Tibial nerve (tissue), 4 donors: ENCODE results near the gene PDE1C. TPM values are rescaled to one million over a fixed set of nuclear protein-coding genes. Genes with fewer than 3 reads are reported as not detected.

ENCODE experiments used
- DNase-seq, 2 donors: peaks; one replicate each; pipeline ENCODE4 v3.0.0-alpha.2; 2019; ENCODE audit warnings: low spot score in 2 of 2
- H3K27ac ChIP-seq, 4 donors: fragments of 200-600 bp; sonication (generic) in 3 of 4; one replicate each; pipeline ENCODE4 v1.5.1; 2017 to 2019; ENCODE audit warnings: mild to moderate bottlenecking in 1 of 4
- H3K27me3 ChIP-seq, 2 donors: fragments of 200-600 bp; sonication (generic) in 1 of 2; one replicate each; pipeline versions ENCODE4 v1.5.1 to v1.6.0; 2017 to 2019
- H3K36me3 ChIP-seq, 3 donors: fragments of 200-600 bp; sonication (generic); one replicate each; pipeline ENCODE4 v1.5.1; 2018 to 2019
- H3K4me1 ChIP-seq, 4 donors: fragments of 200-600 bp; sonication (generic) in 3 of 4; one replicate each; pipeline ENCODE4 v1.5.1; 2017 to 2019
- H3K4me3 ChIP-seq, 4 donors: fragments of 200-600 bp; sonication (generic) in 3 of 4; one replicate each; pipeline ENCODE4 v1.5.1; 2017 to 2019; ENCODE audit warnings: mild to moderate bottlenecking in 1 of 4, moderate library complexity in 1 of 4
- H3K9me3 ChIP-seq, 4 donors: fragments of 200-600 bp; sonication (generic) in 3 of 4; one replicate each; pipeline ENCODE4 v1.5.1; 2017 to 2019
- CTCF ChIP-seq, 5 experiments: fragments of 200-600 bp in 3 of 5; fragments of 450-650 bp in 2 of 5; sonication (generic) in 3 of 5; IDR thresholded peaks; one replicate each; pipeline ENCODE4 v1.5.1; 2016 to 2019; ENCODE audit warnings: antibody characterized with exemption in 5 of 5, mild to moderate bottlenecking in 3 of 5, moderate library complexity in 2 of 5
- EP300 ChIP-seq, 2 donors: sonication (generic); formaldehyde crosslinking; IDR thresholded peaks; one replicate each; pipeline ENCODE4 v1.6.1; 2017; ENCODE audit warnings: antibody characterized with exemption in 2 of 2, mild to moderate bottlenecking in 1 of 2
- POLR2A ChIP-seq, 2 donors: fragments of 450-650 bp; IDR thresholded peaks; one replicate each; pipeline ENCODE4 v1.6.1; 2017; ENCODE audit warnings: antibody characterized with exemption in 2 of 2, mild to moderate bottlenecking in 2 of 2, moderate library complexity in 2 of 2
- WGBS, 2 donors: methylation state at CpG; one replicate each; pipeline ENCODE4 v1.1.5; 2018; 5-methylcytosine and 5-hydroxymethylcytosine counted together
- total RNA-seq, 4 donors: library from RNA; depleted of rRNA; stranded (reverse); fragments of >200 nt; gene quantifications; one replicate each; pipeline ENCODE4 v1.1.0, GENCODE V29; 2016

The PDE1C gene
- total RNA-seq, 4 donors from 2014 or later, result 10.6 to 31.8 (median 20.7) TPM

- 87 to 90% methylated on average over 9 of the region's 9 CpGs for WGBS, 2 donors
- no peaks in the 10 kb centered on the region for H3K27me3 ChIP-seq
- no peak for DNase-seq
- H3K36me3 ChIP-seq, result peaks cover 0 to 7% (median 0%) of the 10 kb centered on the region in 3 donors
- no peaks in the 10 kb centered on the region for H3K9me3 ChIP-seq
- H3K27ac ChIP-seq, result no peak overlapping the region
- TF ChIP-seq POLR2A (IDR thresholded peaks at IDR 0.05), result no peak
- TF ChIP-seq EP300 (IDR thresholded peaks at IDR 0.05), result no peak
- no peak for TF ChIP-seq CTCF (IDR thresholded peaks at IDR 0.05)
- H3K4me3 ChIP-seq, result no peak overlapping the region
- peaks cover 0 to 15% (median 2%) of the 10 kb centered on the region in 4 donors for H3K4me1 ChIP-seq
These were observed 191.3 kb downstream of the PDE1C start for GRCh38 chr7:31878875-31879274.

GRCh38 chr7:31875424-31875823 lies 194.8 kb downstream of the PDE1C start:
- no peaks in the 10 kb centered on the region for H3K9me3 ChIP-seq
- 57 to 77% methylated on average over 2 of the region's 2 CpGs for WGBS, 2 donors
- TF ChIP-seq CTCF (IDR thresholded peaks at IDR 0.05) (no peak), EP300 (IDR thresholded peaks at IDR 0.05) (peak in 1 of 2 donors; percentile 28)

GRCh38 chr7:31874631-31875386 lies 195.4 kb downstream of the PDE1C start:
- H3K27me3 ChIP-seq, result no peaks in the 10 kb centered on the region
- 97% methylated on average over 4 of the region's 4 CpGs for WGBS, 2 donors
- H3K27ac ChIP-seq, result peak overlapping the region in 1 of 4 donors; percentile 47

More at GRCh38 chr7:31875424-31875823, 194.8 kb downstream of the PDE1C start:
- no peak overlapping the region for H3K4me3 ChIP-seq
- no peaks in the 10 kb centered on the region for H3K27me3 ChIP-seq
- H3K36me3 ChIP-seq, result peaks cover 0 to 26% (median 0%) of the 10 kb centered on the region in 3 donors
- DNase-seq, result peak in 1 of 2 donors; percentile 25
- H3K4me1 ChIP-seq, result no peaks in the 10 kb centered on the region
- peak overlapping the region in 1 of 4 donors; percentile 47 for H3K27ac ChIP-seq

GRCh38 chr7:31873816-31874597 lies 196.2 kb downstream of the PDE1C start:
- H3K27me3 ChIP-seq, result no peaks in the 10 kb centered on the region
- H3K9me3 ChIP-seq, result no peaks in the 10 kb centered on the region
- DNase-seq, result no peak
- H3K36me3 ChIP-seq, result peaks cover 0 to 25% (median 0%) of the 10 kb centered on the region in 3 donors
- H3K4me3 ChIP-seq, result no peak overlapping the region
- TF ChIP-seq POLR2A (IDR thresholded peaks at IDR 0.05) (no peak), CTCF (IDR thresholded peaks at IDR 0.05) (no peak), EP300 (IDR thresholded peaks at IDR 0.05) (no peak)
- no peaks in the 10 kb centered on the region for H3K4me1 ChIP-seq
- WGBS, 2 donors, result 50 to 63% methylated on average over 3 of the region's 3 CpGs
- no peak overlapping the region for H3K27ac ChIP-seq

More at GRCh38 chr7:31874631-31875386, 195.4 kb downstream of the PDE1C start:
- no peaks in the 10 kb centered on the region for H3K9me3 ChIP-seq
- TF ChIP-seq EP300 (IDR thresholded peaks at IDR 0.05), result no peak
- no peak for TF ChIP-seq CTCF (IDR thresholded peaks at IDR 0.05)
- TF ChIP-seq POLR2A (IDR thresholded peaks at IDR 0.05), result no peak
- no peak overlapping the region for H3K4me3 ChIP-seq
- H3K4me1 ChIP-seq, result no peaks in the 10 kb centered on the region
- H3K36me3 ChIP-seq, result peaks cover 0 to 26% (median 0%) of the 10 kb centered on the region in 3 donors
- no peak for DNase-seq
